ENCODE results near the gene ABCC4. TPM values are rescaled to one million over a fixed set of nuclear protein-coding genes. Genes with fewer than 3 reads are reported as not detected.

Gene ABCC4
- total and polyA plus RNA-seq, 9 of the 15 experiments (the other 6 are each of a cell fraction or from before 2014, with no cell fraction given): 9.4 to 46.1 (median 25.4) TPM

DNA sequence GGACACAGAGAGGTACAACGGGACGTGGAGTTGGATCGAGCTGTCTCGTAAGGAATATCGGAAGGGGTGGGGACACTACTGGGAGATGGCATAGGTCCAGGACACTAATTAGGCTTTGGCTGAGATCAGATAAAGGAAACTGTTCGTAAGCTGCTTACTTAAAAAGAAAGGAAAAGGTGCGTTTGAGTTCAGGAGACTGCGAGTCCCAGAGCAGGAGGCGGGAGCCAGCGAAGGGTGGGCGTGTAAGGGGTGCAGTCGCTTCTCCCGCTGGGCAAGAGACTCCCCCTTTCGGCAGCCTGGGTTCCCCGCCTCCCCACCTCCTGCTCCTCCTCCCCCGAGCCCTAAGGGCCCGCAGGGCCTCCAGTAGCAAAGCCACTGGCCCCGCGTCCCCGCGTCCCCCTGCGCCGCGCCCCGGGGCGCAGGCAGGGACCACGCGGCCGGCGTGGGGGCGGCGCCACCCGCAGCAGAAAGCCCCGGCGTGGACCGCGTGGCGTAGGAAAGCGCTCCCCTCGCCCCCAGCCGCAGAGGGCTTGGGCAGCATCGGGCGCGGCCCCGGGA is 547 bp downstream of the ABCC4 start (continued):
- TF ChIP-seq, protein P1, sequence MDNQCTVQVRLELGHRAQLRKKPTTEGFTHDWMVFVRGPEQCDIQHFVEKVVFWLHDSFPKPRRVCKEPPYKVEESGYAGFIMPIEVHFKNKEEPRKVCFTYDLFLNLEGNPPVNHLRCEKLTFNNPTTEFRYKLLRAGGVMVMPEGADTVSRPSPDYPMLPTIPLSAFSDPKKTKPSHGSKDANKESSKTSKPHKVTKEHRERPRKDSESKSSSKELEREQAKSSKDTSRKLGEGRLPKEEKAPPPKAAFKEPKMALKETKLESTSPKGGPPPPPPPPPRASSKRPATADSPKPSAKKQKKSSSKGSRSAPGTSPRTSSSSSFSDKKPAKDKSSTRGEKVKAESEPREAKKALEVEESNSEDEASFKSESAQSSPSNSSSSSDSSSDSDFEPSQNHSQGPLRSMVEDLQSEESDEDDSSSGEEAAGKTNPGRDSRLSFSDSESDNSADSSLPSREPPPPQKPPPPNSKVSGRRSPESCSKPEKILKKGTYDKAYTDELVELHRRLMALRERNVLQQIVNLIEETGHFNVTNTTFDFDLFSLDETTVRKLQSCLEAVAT (IDR thresholded peaks at IDR 0.05): peak in 1 of 2 experiments; percentile 20; a peak in 1 of 4 replicates
- TF ChIP-seq BRD9 (IDR thresholded peaks at IDR 0.05; ENCODE audit: low read depth, partially characterized antibody): peak; percentile 56
- no peak for TF ChIP-seq CHD2 (IDR thresholded peaks at IDR 0.05; ENCODE audit: low read depth, low read length)
- peak; percentile 22 for TF ChIP-seq EGR1 (conservative IDR thresholded peaks at IDR 0.05)
- no peak for TF ChIP-seq POLR3A (IDR thresholded peaks at IDR 0.05; ENCODE audit: borderline replicate concordance, extremely low read depth, insufficient read depth, insufficient read length)
- no peak for TF ChIP-seq CBFA2T3 (IDR thresholded peaks at IDR 0.05)
- no peak for TF ChIP-seq ZNF655 (CRISPR knock-in tag; IDR thresholded peaks at IDR 0.05)
- TF ChIP-seq, protein P2, sequence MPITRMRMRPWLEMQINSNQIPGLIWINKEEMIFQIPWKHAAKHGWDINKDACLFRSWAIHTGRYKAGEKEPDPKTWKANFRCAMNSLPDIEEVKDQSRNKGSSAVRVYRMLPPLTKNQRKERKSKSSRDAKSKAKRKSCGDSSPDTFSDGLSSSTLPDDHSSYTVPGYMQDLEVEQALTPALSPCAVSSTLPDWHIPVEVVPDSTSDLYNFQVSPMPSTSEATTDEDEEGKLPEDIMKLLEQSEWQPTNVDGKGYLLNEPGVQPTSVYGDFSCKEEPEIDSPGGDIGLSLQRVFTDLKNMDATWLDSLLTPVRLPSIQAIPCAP (CRISPR knock-in tag; IDR thresholded peaks at IDR 0.05; ENCODE audit: borderline replicate concordance): no peak
- TF ChIP-seq NCOR1 (IDR thresholded peaks at IDR 0.05): no peak
- TF ChIP-seq CC2D1A (IDR thresholded peaks at IDR 0.05): no peak
- TF ChIP-seq CXXC5 (CRISPR knock-in tag; IDR thresholded peaks at IDR 0.05): no peak
- TF ChIP-seq ATF7 (IDR thresholded peaks at IDR 0.05): no peak
- peak; percentile 28; the same call in 1 of the 2 replicates for TF ChIP-seq ZBTB33 (CRISPR knock-in tag; IDR thresholded peaks at IDR 0.05)
- 0 out of 2 replicates have a peak, but pooled peaks have one; percentile 4 for TF ChIP-seq TAL1 (IDR thresholded peaks at IDR 0.05)
- no peak for TF ChIP-seq TEAD2 (tag; IDR thresholded peaks at IDR 0.05)
- TF ChIP-seq ZEB2 (IDR thresholded peaks at IDR 0.05): 0 out of 2 replicates have a peak, but pooled peaks have one; percentile 13
- TF ChIP-seq GTF2B (IDR thresholded peaks at IDR 0.05; ENCODE audit: extremely low read depth, insufficient read length): no peak
- TF ChIP-seq ZFP36 (IDR thresholded peaks at IDR 0.05; ENCODE audit: low read depth, low read length, partially characterized antibody): peak; percentile 9
- TF ChIP-seq SOX6 (IDR thresholded peaks at IDR 0.05): peak; percentile 19; the same call in 1 of the 2 replicates
- TF ChIP-seq ARID1B (IDR thresholded peaks at IDR 0.05): peak; percentile 49
- TF ChIP-seq NFIC (IDR thresholded peaks at IDR 0.05): peak; percentile 88
- no peak for TF ChIP-seq ZNF740 (CRISPR knock-in tag; IDR thresholded peaks at IDR 0.05)
- TF ChIP-seq ZNF740 (tag; IDR thresholded peaks at IDR 0.05): 0 out of 4 replicates have a peak, but pooled peaks of 1 of the 2 experiments have one; percentile 23
- TF ChIP-seq ZNF311 (CRISPR knock-in tag; IDR thresholded peaks at IDR 0.05): no peak

Data from K562 (cell line).